GM12878 (cell line): Measurements from ENCODE around the gene LPCAT2.

ENCODE experiments used
- ATF2 ChIP-seq: IDR thresholded peaks from 2 replicates; pipeline ENCODE4 v1.6.1; 2012; ENCODE audit warnings: low read length, inconsistent platforms
- CHD1 ChIP-seq: IDR thresholded peaks from 2 replicates; pipeline ENCODE4 v1.6.1; 2012; ENCODE audit warnings: low read depth, low read length, improper control_type of control experiment
- CREB1 ChIP-seq: IDR thresholded peaks from 2 replicates; pipeline ENCODE4 v1.6.1; 2012; ENCODE audit warnings: low read depth, mild to moderate bottlenecking, inconsistent platforms
- ETV6 ChIP-seq, 2 experiments: fragments of 450-650 bp in 1 of 2; IDR thresholded peaks in 1 of 2; conservative IDR thresholded peaks in 1 of 2; 2 replicates each; pipeline ENCODE4 v1.6.1; 2014; ENCODE audit warnings: antibody characterized with exemption in 1 of 2, borderline replicate concordance in 1 of 2, low read depth in 1 of 2, mild to moderate bottlenecking in 1 of 2, moderate library complexity in 1 of 2
- POLR2A ChIP-seq: IDR thresholded peaks from 2 replicates; pipeline ENCODE4 v1.6.1; 2011; ENCODE audit warnings: low read depth, mild to moderate bottlenecking, low read length
- RAD21 ChIP-seq: IDR thresholded peaks from 2 replicates; pipeline ENCODE4 v1.6.1; 2011; ENCODE audit warnings: mild to moderate bottlenecking, low read depth, low read length, moderate library complexity; ENCODE audit not compliant: insufficient read depth
- RCOR1 ChIP-seq: conservative IDR thresholded peaks from 2 replicates; pipeline ENCODE4 v1.6.1; 2012; ENCODE audit warnings: low read depth, low read length, improper control_type of control experiment
- SPI1 ChIP-seq: IDR thresholded peaks from 2 replicates; pipeline ENCODE4 v1.6.1; 2011; ENCODE audit warnings: low read depth, mild to moderate bottlenecking, low read length, moderate library complexity, borderline replicate concordance; ENCODE audit not compliant: insufficient read depth
- STAT1 ChIP-seq: fragments of 450-650 bp; conservative IDR thresholded peaks from 2 replicates; pipeline ENCODE4 v1.6.1; 2014; ENCODE audit warnings: antibody characterized with exemption, mild to moderate bottlenecking
- TAF1 ChIP-seq: IDR thresholded peaks from 2 replicates; pipeline ENCODE4 v1.6.1; 2011; ENCODE audit warnings: mild to moderate bottlenecking, low read depth, low read length, borderline replicate concordance
- TF ChIP-seq, protein P1 (sequence below), 3 experiments: IDR thresholded peaks in 2 of 3; conservative IDR thresholded peaks in 1 of 3; 2 replicates each; pipeline ENCODE4 v1.5.1; 2011; ENCODE audit warnings: low read depth in 3 of 3, low read length in 3 of 3, mild to moderate bottlenecking in 3 of 3, control low read depth in 2 of 3, moderate library complexity in 2 of 3, inconsistent platforms in 1 of 3, mixed read lengths in 1 of 3; ENCODE audit not compliant: control insufficient read depth in 2 of 3, insufficient read depth in 1 of 3; ENCODE audit errors: extremely low read depth in 1 of 3

DNA sequence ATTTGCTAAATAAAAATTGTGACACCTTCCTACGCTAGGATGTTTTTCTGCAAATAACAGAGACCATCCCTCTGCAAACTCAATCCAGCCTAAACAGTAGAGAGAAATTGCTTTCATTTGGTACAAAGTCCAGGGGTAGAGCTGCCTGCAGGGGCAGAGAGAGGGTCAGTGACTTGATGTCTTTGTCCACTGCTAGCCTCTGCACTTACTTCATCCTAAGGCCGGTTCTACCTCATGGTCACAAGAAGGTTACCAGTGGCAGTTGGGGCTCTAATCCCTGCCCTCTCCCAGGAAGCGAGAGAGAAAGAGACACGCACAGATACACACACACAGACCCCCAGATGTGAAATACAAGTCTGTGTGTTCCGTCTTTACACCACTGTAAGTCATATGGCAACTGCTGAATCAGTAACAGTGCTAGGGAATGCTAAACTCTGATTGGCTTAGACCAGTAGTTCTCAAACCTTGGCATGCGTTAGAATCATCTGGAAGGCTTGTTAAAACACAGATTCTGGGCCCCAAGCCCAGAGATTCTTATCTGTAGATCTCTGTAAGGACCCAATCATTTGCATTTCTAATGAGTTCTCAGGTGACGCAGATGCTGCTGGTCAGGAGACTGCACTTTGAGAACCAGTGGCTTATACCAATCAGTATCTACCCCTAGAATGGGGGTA is 13.1 kb upstream of the LPCAT2 start:
- TF ChIP-seq STAT1 (no peak), POLR2A (no peak), ATF2 (no peak), ETV6 (conservative IDR thresholded peaks at IDR 0.05 in 1 of 2, IDR thresholded peaks at IDR 0.05 in 1 of 2; ENCODE audit: borderline replicate concordance in 1 of 2, low read depth in 1 of 2) (no peak), SPI1 (no peak), TAF1 (no peak), CREB1 (no peak), RAD21 (no peak), CHD1 (no peak), RCOR1 (no peak)
- TF ChIP-seq, protein P1, sequence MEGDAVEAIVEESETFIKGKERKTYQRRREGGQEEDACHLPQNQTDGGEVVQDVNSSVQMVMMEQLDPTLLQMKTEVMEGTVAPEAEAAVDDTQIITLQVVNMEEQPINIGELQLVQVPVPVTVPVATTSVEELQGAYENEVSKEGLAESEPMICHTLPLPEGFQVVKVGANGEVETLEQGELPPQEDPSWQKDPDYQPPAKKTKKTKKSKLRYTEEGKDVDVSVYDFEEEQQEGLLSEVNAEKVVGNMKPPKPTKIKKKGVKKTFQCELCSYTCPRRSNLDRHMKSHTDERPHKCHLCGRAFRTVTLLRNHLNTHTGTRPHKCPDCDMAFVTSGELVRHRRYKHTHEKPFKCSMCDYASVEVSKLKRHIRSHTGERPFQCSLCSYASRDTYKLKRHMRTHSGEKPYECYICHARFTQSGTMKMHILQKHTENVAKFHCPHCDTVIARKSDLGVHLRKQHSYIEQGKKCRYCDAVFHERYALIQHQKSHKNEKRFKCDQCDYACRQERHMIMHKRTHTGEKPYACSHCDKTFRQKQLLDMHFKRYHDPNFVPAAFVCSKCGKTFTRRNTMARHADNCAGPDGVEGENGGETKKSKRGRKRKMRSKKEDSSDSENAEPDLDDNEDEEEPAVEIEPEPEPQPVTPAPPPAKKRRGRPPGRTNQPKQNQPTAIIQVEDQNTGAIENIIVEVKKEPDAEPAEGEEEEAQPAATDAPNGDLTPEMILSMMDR (IDR thresholded peaks at IDR 0.05 in 2 of 3, conservative IDR thresholded peaks at IDR 0.05 in 1 of 3; ENCODE audit: control insufficient read depth in 2 of 3, extremely low read depth in 1 of 3, insufficient read depth in 1 of 3, low read depth in 3 of 3, low read length in 3 of 3) = no peak
